Stomach (tissue), 4 donors: Measurements from ENCODE around the gene PCNT.

Experiments used
- CTCF ChIP-seq, 7 experiments: fragments of 450-650 bp in 4 of 7; fragments of 200-600 bp in 3 of 7; sonication (generic) in 3 of 7; IDR thresholded peaks; one replicate each; pipeline ENCODE4 v1.5.1; 2016 to 2019; ENCODE audit warnings: antibody characterized with exemption in 7 of 7, control low read depth in 2 of 7, mild to moderate bottlenecking in 1 of 7
- EP300 ChIP-seq: sonication (generic); formaldehyde crosslinking; IDR thresholded peaks from one replicate; pipeline ENCODE4 v1.6.1; 2017; ENCODE audit warnings: antibody characterized with exemption
- POLR2A ChIP-seq, 4 donors: fragments of 450-650 bp; IDR thresholded peaks; one replicate each; pipeline ENCODE4 v1.6.1; 2016; ENCODE audit warnings: antibody characterized with exemption in 4 of 4, control low read depth in 2 of 4, mild to moderate bottlenecking in 1 of 4, moderate library complexity in 1 of 4

GRCh38 chr21:46328151-46328550 lies 4.2 kb downstream of the PCNT start:
- no peak for TF ChIP-seq CTCF (IDR thresholded peaks at IDR 0.05)
- no peak for TF ChIP-seq POLR2A (IDR thresholded peaks at IDR 0.05)
- TF ChIP-seq EP300 = no peak
